ENCODE results near the gene MBIP. TPM values are rescaled to one million over a fixed set of nuclear protein-coding genes. Genes with fewer than 3 reads are reported as not detected.

The MBIP gene
- total RNA-seq, 2 experiments from 2014 or later = 77.9 to 78.9 TPM

- DNase-seq = no peak
- peaks cover 76% of the 10 kb centered on the region for H3K36me3 ChIP-seq (ENCODE audit: insufficient read depth, low read length)
- no peaks in the 10 kb centered on the region for H3K4me1 ChIP-seq (ENCODE audit: insufficient read depth, low read length)
- H3K27ac ChIP-seq (ENCODE audit: low read depth in 1 of 2, low read length in 2 of 2) = no peak overlapping the region
- H3K4me3 Mint-ChIP-seq = no peak overlapping the region
- ChIA-PET CTCF (no interaction called here), POLR2A (no interaction called here)
- no peak for TF ChIP-seq CTCF (IDR thresholded peaks at IDR 0.05)
- intact Hi-C loops (cut with DNase I, micrococcal nuclease) = no loop called here
- H3K27ac Mint-ChIP-seq = no peak overlapping the region
- H3K27me3 ChIP-seq (ENCODE audit: control insufficient read depth in 1 of 2, insufficient read depth in 2 of 2, low read length in 2 of 2) = no peaks in the 10 kb centered on the region
- H3K27me3 Mint-ChIP-seq = no peaks in the 10 kb centered on the region
- peaks cover 96% of the 10 kb centered on the region for H3K36me3 Mint-ChIP-seq (ENCODE audit: low read depth)
- H3K4me3 ChIP-seq (ENCODE audit: low read length) = no peak overlapping the region
- ATAC-seq (ENCODE audit: poor library complexity) = no peak
- H3K4me1 Mint-ChIP-seq (ENCODE audit: low read depth) = no peaks in the 10 kb centered on the region
- H3K9me3 Mint-ChIP-seq = no peaks in the 10 kb centered on the region
- no peaks in the 10 kb centered on the region for H3K9me3 ChIP-seq (ENCODE audit: control insufficient read depth in 1 of 2, insufficient read depth in 1 of 2, low read length in 2 of 2)
Measured at GRCh38 chr14:36306836-36307235, 13.6 kb downstream of the MBIP start.

GRCh38 chr14:36304895-36305294, 15.5 kb downstream of the MBIP start:
- Mint-ChIP-seq H3K9me3 (no peaks in the 10 kb centered on the region), H3K4me1 (ENCODE audit: low read depth) (no peaks in the 10 kb centered on the region), H3K36me3 (ENCODE audit: low read depth) (peaks cover 93% of the 10 kb centered on the region), H3K27ac (no peak overlapping the region), H3K27me3 (no peaks in the 10 kb centered on the region), H3K4me3 (no peak overlapping the region)
- peaks cover 66% of the 10 kb centered on the region for H3K36me3 ChIP-seq (ENCODE audit: insufficient read depth, low read length)
- intact Hi-C loops (cut with DNase I, micrococcal nuclease) = no loop called here
- no peak overlapping the region for H3K27ac ChIP-seq (ENCODE audit: low read depth in 1 of 2, low read length in 2 of 2)
- H3K4me3 ChIP-seq (ENCODE audit: low read length) = no peak overlapping the region
- H3K4me1 ChIP-seq (ENCODE audit: insufficient read depth, low read length) = no peaks in the 10 kb centered on the region
- POLR2A ChIA-PET = interaction anchor here (2.4 kb wide), 1 partner anchor 15 kb away, joined by 5 read pairs; the partner anchor contains the start of gene MBIP
- DNase-seq = no peak
- no peak for ATAC-seq (ENCODE audit: poor library complexity)
- CTCF ChIA-PET = no interaction called here
- no peaks in the 10 kb centered on the region for H3K9me3 ChIP-seq (ENCODE audit: control insufficient read depth in 1 of 2, insufficient read depth in 1 of 2, low read length in 2 of 2)
- TF ChIP-seq CTCF (IDR thresholded peaks at IDR 0.05) = no peak
- H3K27me3 ChIP-seq (ENCODE audit: control insufficient read depth in 1 of 2, insufficient read depth in 2 of 2, low read length in 2 of 2) = no peaks in the 10 kb centered on the region

DNA sequence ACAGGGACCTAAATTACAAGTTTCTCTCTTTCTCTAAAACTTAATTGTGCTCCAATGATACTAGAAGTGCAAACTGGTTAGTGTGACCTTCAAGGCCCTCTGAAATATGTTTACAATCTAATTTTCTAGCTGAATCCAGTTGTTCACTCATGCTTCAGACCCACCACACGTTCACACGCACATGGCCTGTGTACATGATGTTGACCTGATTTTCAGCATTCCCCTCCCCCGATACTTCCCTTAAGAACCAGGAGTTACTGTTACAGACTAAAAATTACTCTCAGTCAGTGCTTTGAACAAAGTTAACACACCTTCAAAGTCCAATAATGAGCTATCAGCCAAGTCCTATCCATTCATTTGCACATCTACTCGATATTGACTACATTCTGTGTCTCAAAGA, 16.5 kb downstream of the MBIP start:
- Mint-ChIP-seq H3K27me3 (no peaks in the 10 kb centered on the region), H3K36me3 (ENCODE audit: low read depth) (peaks cover 93% of the 10 kb centered on the region), H3K9me3 (no peaks in the 10 kb centered on the region), H3K4me3 (no peak overlapping the region), H3K27ac (no peak overlapping the region), H3K4me1 (ENCODE audit: low read depth) (no peaks in the 10 kb centered on the region)
- ChIA-PET CTCF (no interaction called here), POLR2A (interaction anchor here (2.4 kb wide), 1 partner anchor 16 kb away, joined by 5 read pairs; the partner anchor contains the start of gene MBIP)
- Histone ChIP-seq H3K27ac (ENCODE audit: low read depth in 1 of 2, low read length in 2 of 2) (no peak overlapping the region), H3K4me1 (ENCODE audit: insufficient read depth, low read length) (no peaks in the 10 kb centered on the region), H3K4me3 (ENCODE audit: low read length) (no peak overlapping the region), H3K36me3 (ENCODE audit: insufficient read depth, low read length) (peaks cover 59% of the 10 kb centered on the region), H3K9me3 (ENCODE audit: control insufficient read depth in 1 of 2, insufficient read depth in 1 of 2, low read length in 2 of 2) (no peaks in the 10 kb centered on the region), H3K27me3 (ENCODE audit: control insufficient read depth in 1 of 2, insufficient read depth in 2 of 2, low read length in 2 of 2) (no peaks in the 10 kb centered on the region)
- ATAC-seq (ENCODE audit: poor library complexity) (no peak), DNase-seq (no peak)
- intact Hi-C loops (cut with DNase I, micrococcal nuclease) = no loop called here
- TF ChIP-seq CTCF (IDR thresholded peaks at IDR 0.05) = no peak
